ENCODE results near the gene NUP205.

The NUP205 gene

DNA sequence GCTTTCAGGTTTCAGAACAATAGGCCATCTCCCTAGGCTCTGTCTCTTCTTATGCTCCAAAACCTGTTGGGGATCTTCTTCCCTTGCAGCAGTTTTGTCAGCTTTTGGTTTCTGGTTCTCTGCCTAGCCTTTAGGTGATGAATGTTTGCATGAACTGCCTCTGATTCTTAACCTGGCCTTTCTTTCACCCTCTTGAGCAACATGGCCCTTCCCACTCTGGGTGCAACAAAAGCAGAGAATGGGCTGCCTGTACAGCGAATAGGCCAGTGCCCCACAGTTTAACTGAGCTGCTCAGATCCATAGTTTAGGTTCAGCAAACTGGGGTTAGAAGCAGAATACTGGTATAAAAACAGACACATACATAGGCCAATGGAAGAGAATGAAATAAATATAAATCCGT, 18.1 kb upstream of the NUP205 start:
- DNase-seq: no peak

DNA sequence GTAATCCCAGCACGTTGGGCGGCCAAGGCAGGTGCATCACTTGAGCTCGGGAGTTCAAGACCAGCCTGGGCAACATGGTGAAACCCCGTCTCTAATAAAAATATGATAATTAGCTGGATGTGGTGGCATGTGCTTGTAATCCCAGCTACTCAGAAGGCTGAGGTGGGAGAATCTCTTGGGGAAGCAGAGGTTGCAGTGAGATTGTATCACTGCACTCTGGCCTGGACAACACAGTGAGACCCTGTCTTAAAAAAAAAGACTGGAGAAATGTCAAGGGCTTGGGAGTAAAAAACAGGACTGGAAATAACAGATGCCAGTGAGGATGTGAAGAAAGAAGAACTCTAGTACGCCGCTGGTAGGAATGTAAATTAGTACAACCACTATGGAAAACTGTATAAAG, 16.7 kb upstream of the NUP205 start:
- DNase-seq: no peak

DNA sequence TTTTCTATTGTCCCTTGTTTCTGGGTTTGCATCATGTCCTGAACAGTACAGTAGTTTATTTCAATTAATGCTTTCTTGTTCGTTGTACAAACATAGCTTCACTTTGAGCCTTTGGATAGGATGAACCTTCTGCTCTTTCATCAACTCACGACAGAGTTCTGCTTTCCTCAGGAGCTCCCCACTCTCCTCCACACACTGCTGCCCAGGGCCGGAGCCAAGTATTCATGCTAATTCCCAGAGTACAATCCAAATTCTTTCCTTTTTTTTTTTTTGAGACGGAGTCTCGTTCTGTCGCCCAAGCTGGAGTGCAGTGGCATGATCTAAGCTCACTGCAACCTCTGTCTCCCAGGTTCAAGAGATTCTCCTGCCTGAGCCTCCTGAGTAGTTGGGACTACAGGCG, 7.5 kb upstream of the NUP205 start:
- DNase-seq: no peak

DNA sequence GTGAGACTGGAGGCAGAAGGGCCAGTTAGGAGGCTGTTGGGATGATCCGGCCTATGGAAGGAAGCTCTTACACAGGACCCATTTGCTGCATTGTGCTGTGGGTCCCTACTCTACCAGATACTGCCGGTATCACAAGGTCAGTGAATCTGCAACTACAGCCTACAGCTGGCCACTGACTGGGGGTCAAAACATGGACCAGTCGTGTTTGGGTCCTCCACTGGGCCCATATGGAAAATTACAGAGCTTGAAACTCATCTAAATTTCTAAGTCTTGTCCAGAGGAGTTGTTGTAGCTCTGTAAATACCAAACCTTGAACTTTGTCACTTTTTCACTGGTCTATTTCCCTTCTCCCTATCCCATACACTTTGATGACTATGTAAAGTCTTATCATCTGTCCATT, 5.6 kb upstream of the NUP205 start:
- DNase-seq: no peak

DNA sequence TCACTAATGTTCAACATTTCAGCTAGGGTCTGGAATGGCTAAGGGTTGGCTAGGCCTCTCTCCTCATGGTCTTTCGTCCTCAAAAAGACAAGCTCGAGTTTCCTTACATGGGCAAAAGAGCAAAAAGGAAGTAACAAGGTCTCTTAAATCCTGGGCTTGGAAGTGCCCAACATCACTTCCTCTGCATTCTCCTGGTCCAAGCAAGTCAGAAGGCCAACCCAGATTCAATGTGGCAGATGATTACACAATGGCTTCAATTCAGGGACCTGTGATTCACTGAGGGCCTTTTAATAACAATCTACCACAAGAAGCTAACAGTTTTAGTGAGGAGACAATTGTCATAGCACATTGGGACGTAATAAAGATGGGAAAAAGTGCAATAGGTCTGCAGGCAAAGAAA, 4.4 kb upstream of the NUP205 start:
- DNase-seq: no peak

DNA sequence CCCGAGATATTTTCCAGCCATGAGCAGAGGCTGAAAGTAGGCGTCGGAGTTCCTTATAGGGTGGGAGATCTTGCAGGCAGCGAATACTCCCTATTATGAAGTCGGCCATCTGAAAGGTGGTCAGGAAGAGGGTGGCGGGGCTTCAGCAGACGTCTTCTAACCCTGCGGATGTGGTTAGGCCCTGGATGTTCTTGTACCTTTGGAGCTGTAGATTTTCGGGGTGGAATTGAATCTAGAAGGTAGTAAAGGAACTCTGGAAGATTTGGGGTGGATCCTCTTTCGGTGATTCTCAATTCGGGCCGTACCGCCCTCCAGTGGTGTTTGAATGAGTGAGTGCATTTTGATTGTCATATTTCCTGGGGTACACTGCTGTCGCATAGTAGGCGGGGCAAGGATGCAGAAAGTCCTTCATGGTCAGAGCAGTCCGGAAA, 635 bp downstream of the NUP205 start:
- peak; percentile 75 for DNase-seq

DNA sequence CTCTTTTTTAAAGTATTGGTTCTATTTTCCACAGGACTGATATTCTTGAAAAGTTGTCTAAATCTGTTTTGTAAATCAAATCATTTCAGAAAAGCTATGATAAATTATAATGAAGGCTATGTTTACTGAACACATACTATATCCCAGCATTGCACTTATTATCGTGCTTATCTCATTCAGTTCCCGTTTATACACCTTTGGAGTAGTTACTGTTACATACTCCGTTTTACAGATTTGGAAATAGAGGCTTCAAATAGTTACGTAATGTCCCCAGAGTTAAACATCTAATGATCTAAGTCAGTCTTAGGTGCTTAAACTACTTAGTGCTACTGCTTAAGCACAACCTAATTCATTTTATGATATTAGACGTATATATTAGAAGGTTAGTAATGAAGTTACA, 1.2 kb downstream of the NUP205 start:
- no peak for DNase-seq

DNA sequence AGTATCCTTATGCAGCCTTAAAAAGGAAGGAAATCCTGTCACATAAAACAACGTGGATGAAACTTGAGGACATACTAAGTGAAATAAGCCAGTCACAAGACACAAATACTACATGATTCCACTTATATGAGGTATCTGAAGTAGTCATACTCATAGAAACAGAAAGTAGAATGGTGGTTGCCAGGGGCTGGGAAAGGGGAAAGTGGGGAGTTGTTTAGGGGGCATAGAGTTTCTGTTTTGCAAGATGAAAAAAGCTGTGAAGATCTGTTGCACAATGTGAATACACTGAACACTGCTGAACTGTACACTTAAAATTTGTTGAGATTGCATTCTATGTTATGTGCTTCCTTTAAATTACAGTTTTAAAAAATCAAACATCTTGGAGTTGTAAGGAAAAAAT, 2.9 kb downstream of the NUP205 start:
- DNase-seq: no peak

DNA sequence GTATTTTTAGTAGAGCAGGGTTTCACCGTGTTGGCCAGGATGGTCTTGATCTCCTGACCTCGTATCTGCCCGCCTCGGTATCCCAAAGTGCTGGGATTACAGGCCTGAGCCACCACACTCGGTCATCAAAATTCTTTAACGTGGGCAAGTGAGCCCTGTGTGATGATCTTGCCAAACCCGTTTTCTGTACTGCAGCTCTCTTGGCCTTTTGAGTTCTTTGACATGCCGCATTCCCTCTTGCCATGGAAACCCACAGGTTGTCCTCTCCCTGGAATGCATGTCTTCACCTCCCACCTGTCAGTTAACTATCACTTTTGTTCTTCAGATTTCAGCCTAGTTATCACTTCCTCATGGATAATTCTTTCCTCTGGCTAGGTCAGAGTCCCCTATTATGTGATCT, 5.0 kb downstream of the NUP205 start:
- DNase-seq: no peak

DNA sequence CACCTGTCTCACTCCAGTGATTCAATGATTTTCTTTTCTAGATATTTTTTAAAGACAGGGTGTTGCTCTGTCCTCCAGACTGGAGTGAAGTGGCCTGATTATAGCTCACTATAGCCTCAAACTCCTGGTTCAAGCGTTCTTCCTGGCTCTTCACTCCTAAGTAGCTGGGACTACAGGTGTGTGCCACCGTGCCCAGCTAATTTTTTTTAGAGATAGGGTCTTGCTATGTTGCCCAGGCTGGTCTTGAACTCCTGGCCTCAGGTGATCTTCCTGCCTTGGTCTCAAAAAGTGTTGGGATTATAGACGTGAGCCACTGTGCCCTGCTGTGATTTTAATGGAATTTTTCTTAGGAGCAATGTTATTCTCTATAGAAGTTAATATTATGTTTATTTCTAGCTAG, 14.1 kb downstream of the NUP205 start:
- DNase-seq: no peak

DNA sequence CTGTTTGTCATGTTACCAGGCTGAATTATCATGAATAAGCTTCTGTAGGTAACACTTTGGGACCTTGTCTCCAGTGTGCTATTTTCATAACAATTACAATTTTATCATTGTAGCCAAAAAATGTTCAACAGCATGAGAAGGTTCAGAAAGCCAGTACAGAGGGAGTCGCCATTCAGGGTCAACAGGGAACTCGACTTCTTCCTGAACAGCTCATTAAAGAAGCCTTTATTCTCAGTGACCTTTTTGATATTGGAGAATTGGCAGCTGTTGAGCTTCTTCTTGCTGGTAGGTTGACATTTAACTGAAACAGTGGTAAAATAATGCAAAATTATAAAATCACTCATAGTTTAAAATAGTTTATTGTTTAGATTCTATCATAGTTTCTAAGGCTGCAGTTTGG, 15.8 kb downstream of the NUP205 start:
- DNase-seq: no peak

DNA sequence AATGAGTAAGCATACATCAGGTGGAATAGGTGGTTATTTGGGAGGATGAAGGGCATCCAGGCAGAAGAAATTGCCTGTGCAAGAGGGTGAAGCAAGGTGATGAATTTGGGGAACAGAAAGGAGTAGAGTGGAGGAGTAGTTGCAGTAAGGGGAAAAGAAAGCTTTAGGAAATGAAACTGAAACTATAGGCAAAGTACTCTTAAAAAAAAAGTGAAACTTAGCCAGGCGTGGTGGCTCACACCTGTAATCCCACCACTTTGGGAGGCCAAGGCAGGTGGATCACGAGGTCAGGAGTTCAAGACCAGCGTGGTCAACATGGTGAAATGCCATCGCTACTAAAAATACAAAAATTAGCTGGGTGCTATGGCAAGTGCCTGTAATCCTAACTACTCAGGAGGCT, 17.6 kb downstream of the NUP205 start:
- DNase-seq: no peak

DNA sequence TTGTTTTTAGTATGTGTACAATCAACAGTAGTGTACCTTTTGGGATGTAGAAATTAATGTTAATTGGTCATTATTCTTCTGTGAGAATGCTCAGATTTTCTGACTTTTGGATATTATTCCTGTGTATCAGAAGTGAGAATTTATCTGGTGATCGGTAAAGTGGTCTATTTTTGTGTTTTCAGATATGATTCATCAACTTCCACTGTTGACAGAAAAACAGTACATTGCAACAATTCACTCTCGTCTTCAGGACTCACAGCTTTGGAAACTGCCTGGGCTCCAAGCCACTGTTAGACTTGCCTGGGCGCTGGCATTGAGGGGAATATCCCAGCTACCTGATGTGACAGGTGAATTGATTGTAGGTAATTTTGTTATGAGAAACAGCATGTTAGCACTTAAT, 20.9 kb downstream of the NUP205 start:
- DNase-seq: no peak

DNA sequence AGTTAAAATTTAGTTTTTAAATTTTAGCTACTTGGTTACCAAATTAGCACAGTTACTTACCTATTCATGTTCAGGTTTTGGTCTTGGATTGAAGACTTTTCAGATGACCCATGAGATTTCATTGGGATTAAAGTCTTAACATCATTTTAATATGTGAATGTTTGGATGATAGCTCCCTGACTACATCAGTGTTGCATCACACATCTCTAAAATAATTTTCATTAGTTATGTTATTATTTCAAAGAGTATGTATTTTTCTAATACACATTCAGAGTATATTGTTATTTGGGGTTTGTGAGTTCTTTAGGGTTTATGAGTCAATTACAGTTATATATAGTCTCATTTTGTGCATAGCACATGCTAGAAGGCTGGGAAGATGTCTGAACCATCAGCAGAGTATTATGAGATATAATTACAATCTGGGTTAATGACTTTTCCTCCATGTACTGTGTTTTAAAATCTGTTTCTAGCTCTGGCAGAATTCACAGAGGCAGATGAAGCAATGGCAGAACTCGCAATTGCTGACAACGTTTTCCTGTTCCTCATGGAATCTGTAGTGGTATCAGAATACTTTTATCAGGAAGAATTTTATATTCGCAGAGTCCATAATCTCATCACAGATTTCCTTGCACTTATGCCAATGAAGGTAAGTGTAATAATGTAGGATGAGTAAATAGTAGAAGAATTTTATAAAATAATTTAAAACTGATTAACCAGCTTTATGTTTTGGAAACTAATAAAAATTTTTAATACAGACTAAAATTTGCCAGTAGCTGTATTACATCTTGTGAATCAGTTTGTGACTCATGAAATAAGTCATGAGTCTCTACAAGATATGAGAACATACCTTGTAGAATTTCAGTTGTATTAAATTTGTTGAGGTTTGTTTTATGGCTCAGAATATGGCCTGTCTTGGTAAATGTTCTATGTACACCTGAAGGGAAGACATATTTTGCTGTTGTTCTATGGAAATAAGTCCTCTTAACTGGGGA, 26.9 kb downstream of the NUP205 start:
- DNase-seq: no peak

DNA sequence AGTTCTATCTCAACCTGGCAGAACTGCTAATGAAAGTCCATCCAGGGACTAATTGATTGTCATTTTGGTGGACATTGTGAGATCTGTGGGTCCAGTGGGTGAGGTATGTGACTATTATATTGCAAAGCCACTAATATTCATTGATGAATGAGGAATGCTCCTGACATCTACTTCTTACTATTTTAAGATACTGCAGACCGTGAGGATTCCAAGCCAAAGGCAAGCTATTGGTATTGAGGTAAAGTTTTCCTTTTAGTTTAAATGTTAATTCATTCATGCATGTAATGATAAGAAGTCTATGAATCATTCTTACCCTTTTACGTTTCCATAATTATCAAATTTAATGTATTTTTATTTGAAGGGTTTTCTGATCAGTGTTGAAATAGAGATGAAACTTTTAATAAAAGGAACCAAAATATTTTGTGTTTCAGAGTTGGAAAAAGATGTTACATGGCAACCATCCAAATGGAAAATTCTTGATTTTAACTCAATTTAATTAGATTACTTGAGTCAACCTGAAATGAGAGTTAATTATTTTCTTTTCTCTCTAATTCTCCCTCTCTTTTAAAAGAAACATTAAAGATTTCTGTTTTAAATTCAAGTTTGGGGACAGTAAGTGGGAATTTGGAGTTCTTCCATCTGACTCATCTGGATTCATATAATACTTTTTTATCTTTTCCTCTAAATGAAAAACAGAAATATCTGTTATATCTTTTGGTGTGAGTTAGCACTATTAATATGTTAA, 39.6 kb downstream of the NUP205 start:
- no peak for DNase-seq

DNA sequence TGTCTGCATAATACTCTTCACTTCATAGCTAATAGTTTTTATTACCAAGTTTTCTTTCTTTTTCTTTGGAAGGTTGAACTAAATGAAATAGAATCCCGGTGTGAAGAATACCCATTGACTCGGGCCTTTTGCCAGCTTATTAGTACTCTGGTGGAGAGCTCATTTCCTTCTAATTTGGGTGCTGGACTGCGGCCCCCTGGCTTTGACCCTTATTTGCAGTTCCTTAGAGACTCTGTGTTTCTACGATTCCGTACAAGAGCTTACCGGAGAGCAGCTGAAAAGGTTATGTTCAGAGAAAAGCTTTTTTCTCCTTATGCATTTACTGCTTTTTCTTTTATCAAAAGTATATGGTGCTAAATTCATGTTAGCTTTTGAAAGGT, 40.2 kb downstream of the NUP205 start:
- DNase-seq: no peak

DNA sequence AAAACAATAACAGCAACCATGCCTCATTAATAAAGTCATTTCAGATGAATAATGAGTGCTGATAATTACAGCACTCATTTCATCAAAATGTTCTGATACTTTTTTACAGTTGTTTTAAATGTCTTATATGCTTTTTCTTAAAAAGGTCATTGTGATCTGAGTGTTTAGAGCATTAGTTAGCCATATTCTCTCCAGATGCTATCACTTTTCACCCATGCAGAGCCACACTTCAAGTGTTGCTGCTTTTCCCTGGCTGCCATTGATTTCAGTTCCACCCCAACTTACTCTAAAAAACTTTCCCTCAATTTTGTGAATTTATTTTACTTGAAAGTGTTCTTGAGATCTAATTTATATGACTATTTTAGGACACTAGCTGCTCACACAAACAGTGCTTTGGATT, 41.8 kb downstream of the NUP205 start:
- no peak for DNase-seq

DNA sequence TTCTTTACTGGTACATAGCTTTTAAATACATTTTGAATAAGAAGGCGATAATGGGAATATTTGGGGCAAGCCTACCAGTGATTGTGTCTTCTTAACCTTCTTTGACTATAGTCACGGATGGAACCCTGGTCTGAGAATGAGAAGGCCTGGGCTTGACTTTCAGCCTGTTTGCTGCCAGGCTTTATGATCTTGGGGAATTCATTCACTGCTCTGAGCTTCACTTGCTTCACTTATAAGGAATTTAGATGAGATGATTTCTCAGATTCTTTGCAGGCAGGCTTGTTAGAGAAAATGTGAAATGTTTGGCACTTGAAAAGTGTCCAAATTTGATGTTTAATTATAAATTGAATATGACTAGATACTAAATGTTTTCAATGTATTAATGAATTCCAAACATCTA, 42.5 kb downstream of the NUP205 start:
- no peak for DNase-seq

DNA sequence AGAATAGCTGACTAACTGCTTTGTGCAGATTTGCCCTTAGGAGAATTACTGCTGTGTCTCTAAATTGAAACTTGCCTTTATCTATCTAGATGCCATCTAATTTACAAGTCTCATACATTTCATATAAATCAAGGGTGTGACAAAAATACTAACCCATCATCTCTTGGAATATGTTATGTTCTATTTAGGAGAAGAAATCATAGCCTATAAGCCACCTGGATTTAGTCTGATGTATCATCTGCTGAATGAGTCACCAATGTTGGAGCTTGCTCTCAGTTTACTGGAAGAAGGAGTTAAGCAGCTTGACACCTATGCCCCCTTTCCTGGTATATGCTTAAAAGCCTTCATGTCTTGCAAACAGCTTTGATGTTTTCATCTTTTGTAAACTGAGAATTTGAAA, 43.5 kb downstream of the NUP205 start:
- DNase-seq: no peak

DNA sequence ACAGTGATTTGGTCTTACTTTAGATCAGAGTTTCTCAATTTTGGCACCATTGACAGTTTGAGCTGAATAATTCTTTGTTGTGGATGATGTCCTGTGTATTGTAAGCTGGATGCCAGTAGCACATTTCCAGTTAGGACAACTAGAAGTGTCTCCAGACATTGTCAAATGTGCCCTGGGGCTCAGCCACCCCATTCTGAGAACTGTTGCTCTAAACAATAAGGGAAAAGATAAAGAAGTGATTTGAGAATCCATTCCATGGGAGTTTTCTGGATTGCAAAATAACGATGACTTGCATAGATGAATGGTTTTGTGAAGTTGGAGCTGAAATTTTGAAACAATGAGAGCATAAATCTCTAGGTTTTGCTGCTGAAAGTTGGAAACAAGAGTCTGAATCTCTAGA, 44.6 kb downstream of the NUP205 start:
- no peak for DNase-seq

DNA sequence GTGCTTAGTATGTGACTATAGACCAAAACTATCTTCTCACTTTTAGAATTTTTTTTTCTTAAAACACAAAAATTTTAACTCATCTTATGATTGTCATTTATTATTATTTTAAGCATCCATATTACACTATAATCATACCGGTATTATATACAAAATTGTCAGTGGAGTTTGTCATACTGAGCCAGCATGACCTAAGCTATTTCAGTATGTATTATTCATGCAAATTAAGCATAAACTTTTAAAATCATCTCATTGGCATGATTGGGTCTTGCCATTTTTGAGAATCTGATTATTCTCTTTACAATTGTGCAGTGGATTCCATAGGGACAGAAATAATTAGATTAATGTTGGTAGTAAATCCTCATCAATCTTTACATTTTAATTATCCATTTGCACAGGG, 58.4 kb downstream of the NUP205 start:
- DNase-seq: no peak

DNA sequence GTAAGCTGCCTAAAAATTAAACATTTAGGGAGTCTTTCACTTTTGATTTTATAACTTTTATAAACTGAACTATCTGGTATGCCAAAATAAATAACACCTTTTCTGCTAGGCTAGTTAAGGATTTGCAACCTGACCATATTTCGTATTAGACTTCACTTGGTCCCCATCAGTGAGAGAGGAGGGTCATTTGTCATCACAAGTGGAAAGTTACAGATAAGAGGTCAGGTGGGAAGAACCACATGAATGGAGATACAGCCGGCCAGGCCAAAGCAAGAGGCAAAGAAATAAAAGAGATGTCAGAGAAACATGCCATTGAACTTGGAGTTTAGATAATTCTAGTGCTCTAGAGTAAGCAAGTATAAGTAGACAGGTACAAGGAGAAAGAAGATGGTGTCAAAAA, 60.1 kb downstream of the NUP205 start:
- no peak for DNase-seq

DNA sequence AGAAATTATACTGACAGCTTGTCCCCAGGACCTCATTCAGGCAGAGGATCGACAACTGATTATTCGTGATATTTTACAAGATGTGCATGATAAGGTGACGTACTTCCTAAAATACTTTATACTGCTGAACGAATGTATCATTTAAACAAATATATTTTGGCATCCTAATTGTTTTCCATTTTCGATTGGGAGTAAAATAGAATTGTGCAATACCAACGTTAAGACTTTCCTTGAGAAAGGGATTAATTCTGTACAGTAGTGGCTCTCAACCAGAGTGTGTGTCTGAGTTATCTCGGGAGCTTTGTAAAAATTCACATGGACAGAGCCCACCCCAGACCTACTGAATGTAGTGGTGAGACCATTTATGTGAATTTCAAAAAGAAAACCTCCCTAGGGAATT, 60.8 kb downstream of the NUP205 start:
- no peak for DNase-seq

DNA sequence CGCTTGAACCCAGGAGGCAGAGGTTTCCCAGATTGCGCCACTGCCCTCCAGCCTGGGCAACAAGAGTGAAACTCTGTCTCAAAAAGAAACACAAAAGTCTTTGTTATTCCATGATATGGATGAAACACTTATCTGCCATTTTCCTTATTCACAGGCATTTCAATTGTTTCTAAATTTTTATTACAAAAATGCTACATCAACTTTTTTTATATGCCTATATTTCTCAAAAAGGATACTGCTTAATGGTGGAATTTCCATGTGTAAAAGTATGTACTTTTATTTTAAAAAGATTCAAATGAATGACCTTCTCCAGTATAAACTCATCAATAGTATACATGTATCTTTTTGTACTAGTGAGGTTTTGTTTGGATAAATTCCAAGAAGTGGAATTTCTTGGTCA, 62.7 kb downstream of the NUP205 start:
- DNase-seq: no peak
